ENCODE measurements around the gene PPP1R16B.

The PPP1R16B gene

GRCh38 chr20:38827770-38828281, 22.3 kb downstream of the PPP1R16B start:
- no peak for DNase-seq

GRCh38 chr20:38828514-38829295, 23.2 kb downstream of the PPP1R16B start:
- DNase-seq, result no peak

- no peak for DNase-seq
Observed at GRCh38 chr20:38829296-38829875, 23.9 kb downstream of the PPP1R16B start.

GRCh38 chr20:38830356-38830755, 24.9 kb downstream of the PPP1R16B start:
- no peak for DNase-seq

- DNase-seq, result no peak
Observed at GRCh38 chr20:38831049-38831691, 25.7 kb downstream of the PPP1R16B start.

- DNase-seq, result no peak
Observed at GRCh38 chr20:38831995-38832620, 26.6 kb downstream of the PPP1R16B start.

GRCh38 chr20:38833154-38833856, 27.8 kb downstream of the PPP1R16B start:
- DNase-seq, result no peak

GRCh38 chr20:38833857-38834164, 28.3 kb downstream of the PPP1R16B start:
- no peak for DNase-seq

- DNase-seq, result no peak
Observed at GRCh38 chr20:38834868-38835267, 29.4 kb downstream of the PPP1R16B start.

GRCh38 chr20:38835792-38836191, 30.3 kb downstream of the PPP1R16B start:
- no peak for DNase-seq

GRCh38 chr20:38836991-38837390, 31.5 kb downstream of the PPP1R16B start:
- no peak for DNase-seq

- DNase-seq, result no peak
Observed at GRCh38 chr20:38838326-38838725, 32.8 kb downstream of the PPP1R16B start.

- no peak for DNase-seq
Observed at GRCh38 chr20:38839563-38839962, 34.1 kb downstream of the PPP1R16B start.

- no peak for DNase-seq
Observed at GRCh38 chr20:38840053-38840893, 34.8 kb downstream of the PPP1R16B start.

GRCh38 chr20:38840894-38841470, 35.5 kb downstream of the PPP1R16B start:
- DNase-seq, result no peak

GRCh38 chr20:38841570-38841969, 36.1 kb downstream of the PPP1R16B start:
- DNase-seq, result no peak

- no peak for DNase-seq
Observed at GRCh38 chr20:38842026-38842425, 36.5 kb downstream of the PPP1R16B start.

- no peak for DNase-seq
Observed at GRCh38 chr20:38842558-38842981, 37.1 kb downstream of the PPP1R16B start.

GRCh38 chr20:38843346-38843745, 37.8 kb downstream of the PPP1R16B start:
- DNase-seq, result no peak

GRCh38 chr20:38844963-38845362, 39.5 kb downstream of the PPP1R16B start:
- DNase-seq, result no peak

GRCh38 chr20:38847840-38848239, 42.3 kb downstream of the PPP1R16B start:
- no peak for DNase-seq

Data from fibroblast of skin of back (primary cell).